ENCODE data around the gene ITGA7. TPM values are rescaled to one million over a fixed set of nuclear protein-coding genes. Genes with fewer than 3 reads are reported as not detected.
A peak's percentile ranks its signal among the peaks of the same experiment; 100 is the strongest.

Gene ITGA7
- polyA plus RNA-seq, 1 donor = 35.2 TPM

- no peak for DNase-seq
Observed at GRCh38 chr12:55718624-55719275, 11.0 kb upstream of the ITGA7 start.

- no peak for DNase-seq
Observed at GRCh38 chr12:55718015-55718414, 10.3 kb upstream of the ITGA7 start.

- no peak for DNase-seq
Observed at GRCh38 chr12:55717011-55718007, 9.6 kb upstream of the ITGA7 start.

GRCh38 chr12:55716582-55716957 lies 8.9 kb upstream of the ITGA7 start:
- no peak for DNase-seq

- DNase-seq = peak; percentile 95
Observed at GRCh38 chr12:55715833-55716581, 8.3 kb upstream of the ITGA7 start, which contains the start of gene BLOC1S1. TSS of gene BLOC1S1 (plus strand) at chr12:55716046. CDS start at chr12:55716052, 6 bp downstream.

- DNase-seq = no peak
Observed at GRCh38 chr12:55715169-55715764, 7.6 kb upstream of the ITGA7 start.

GRCh38 chr12:55713721-55714120 lies 6.0 kb upstream of the ITGA7 start:
- DNase-seq = no peak

- DNase-seq = no peak
Observed at GRCh38 chr12:55712700-55713415, 5.2 kb upstream of the ITGA7 start.

GRCh38 chr12:55711786-55712553 lies 4.3 kb upstream of the ITGA7 start:
- no peak for DNase-seq

- DNase-seq = no peak
Observed at GRCh38 chr12:55708695-55709233, 1.1 kb upstream of the ITGA7 start.

GRCh38 chr12:55707219-55707671 lies 459 bp downstream of the ITGA7 start:
- no peak for DNase-seq

GRCh38 chr12:55706568-55707218 lies 1.0 kb downstream of the ITGA7 start:
- DNase-seq = no peak

- DNase-seq = no peak
Observed at GRCh38 chr12:55705782-55706402, 1.8 kb downstream of the ITGA7 start.

GRCh38 chr12:55704824-55705718 lies 2.6 kb downstream of the ITGA7 start:
- DNase-seq = no peak

GRCh38 chr12:55703901-55704761 lies 3.6 kb downstream of the ITGA7 start:
- no peak for DNase-seq

- DNase-seq = no peak
Observed at GRCh38 chr12:55703288-55703687, 4.4 kb downstream of the ITGA7 start.

GRCh38 chr12:55702861-55703260 lies 4.8 kb downstream of the ITGA7 start:
- DNase-seq = no peak
